ENCODE measurements around the gene GATD1.

- no peak for TF ChIP-seq CREB5 (CRISPR knock-in tag; IDR thresholded peaks at IDR 0.05; ENCODE audit: low read depth)
- TF ChIP-seq ESRRG (CRISPR knock-in tag; IDR thresholded peaks at IDR 0.05), result no peak
- TF ChIP-seq ZFP3 (CRISPR knock-in tag; IDR thresholded peaks at IDR 0.05), result no peak
- no peak for TF ChIP-seq ZFP30 (CRISPR knock-in tag; IDR thresholded peaks at IDR 0.05)
- TF ChIP-seq PATZ1 (CRISPR knock-in tag; IDR thresholded peaks at IDR 0.05; ENCODE audit: borderline replicate concordance), result no peak
- no peak for TF ChIP-seq ZNF565 (CRISPR knock-in tag; conservative IDR thresholded peaks at IDR 0.05; ENCODE audit: low read depth)
- no peak for TF ChIP-seq ZC3H10 (CRISPR knock-in tag; IDR thresholded peaks at IDR 0.05)
- TF ChIP-seq SNAI2 (CRISPR knock-in tag; IDR thresholded peaks at IDR 0.05), result no peak
- no peak for TF ChIP-seq TSHZ2 (CRISPR knock-in tag; IDR thresholded peaks at IDR 0.05)
- TF ChIP-seq BACH2 (CRISPR knock-in tag; IDR thresholded peaks at IDR 0.05; ENCODE audit: borderline replicate concordance), result no peak
- TF ChIP-seq ISL1 (CRISPR knock-in tag; IDR thresholded peaks at IDR 0.05), result no peak
- no peak for TF ChIP-seq ZNF8 (CRISPR knock-in tag; IDR thresholded peaks at IDR 0.05)
Measured at GRCh38 chr11:782264-783174, 5.2 kb upstream of the GATD1 start.

All from SK-N-SH treated with all-trans-retinoic acid at 6 μM for 48 hours (cell line).